HG03457 (cell line): ENCODE results near the gene CTNNA2.

Experiments used
- ATAC-seq: cut with Tn5 transposase; IDR thresholded peaks from one replicate; pipeline ENCODE4 v1.9.1; 2021; ENCODE audit warnings: moderate number of reproducible peaks; ENCODE audit not compliant: unreplicated experiment

CTNNA2 gene

GRCh38 chr2:80303006-80303908, 790.4 kb downstream of the CTNNA2 start:
- no peak for ATAC-seq

- no peak for ATAC-seq
Measured at GRCh38 chr2:80303909-80304837, 791.3 kb downstream of the CTNNA2 start, which contains the start of gene LRRTM1. Gene LRRTM1, minus strand, starts transcription at chr2:80304752. Its CDS starts 933 bp downstream, at chr2:80303819.

GRCh38 chr2:80311304-80311703, 798.5 kb downstream of the CTNNA2 start:
- no peak for ATAC-seq

GRCh38 chr2:80312282-80312839, 799.5 kb downstream of the CTNNA2 start:
- no peak for ATAC-seq

- no peak for ATAC-seq
Measured at GRCh38 chr2:80322311-80322920, 809.6 kb downstream of the CTNNA2 start.

GRCh38 chr2:80322958-80323357, 810.1 kb downstream of the CTNNA2 start:
- no peak for ATAC-seq

- ATAC-seq = no peak
Measured at GRCh38 chr2:80323610-80324009, 810.8 kb downstream of the CTNNA2 start.

- ATAC-seq = no peak
Measured at GRCh38 chr2:80324525-80324924, 811.7 kb downstream of the CTNNA2 start.

GRCh38 chr2:80326214-80326613, 813.4 kb downstream of the CTNNA2 start:
- ATAC-seq = no peak

- ATAC-seq = no peak
Measured at GRCh38 chr2:80326861-80327260, 814.0 kb downstream of the CTNNA2 start.

- ATAC-seq = no peak
Measured at GRCh38 chr2:80328159-80328571, 815.3 kb downstream of the CTNNA2 start.

GRCh38 chr2:80329491-80329890, 816.6 kb downstream of the CTNNA2 start:
- ATAC-seq = no peak

- no peak for ATAC-seq
Measured at GRCh38 chr2:80330527-80331450, 817.9 kb downstream of the CTNNA2 start.

GRCh38 chr2:80333886-80334285, 821.0 kb downstream of the CTNNA2 start:
- no peak for ATAC-seq

GRCh38 chr2:80335411-80335810, 822.6 kb downstream of the CTNNA2 start:
- ATAC-seq = no peak

GRCh38 chr2:80338794-80339193, 825.9 kb downstream of the CTNNA2 start:
- no peak for ATAC-seq

- no peak for ATAC-seq
Measured at GRCh38 chr2:80340022-80340421, 827.2 kb downstream of the CTNNA2 start.

- ATAC-seq = no peak
Measured at GRCh38 chr2:80348078-80348477, 835.2 kb downstream of the CTNNA2 start.

- ATAC-seq = no peak
Measured at GRCh38 chr2:80348953-80349352, 836.1 kb downstream of the CTNNA2 start.

- ATAC-seq = no peak
Measured at GRCh38 chr2:80351231-80351630, 838.4 kb downstream of the CTNNA2 start.
